LNCAP (cell line): ENCODE measurements around the gene GFOD2.

ENCODE experiments used
- TF ChIP-seq, protein P1 (sequence below): fragments of 450-650 bp; IDR thresholded peaks from 2 replicates; pipeline ENCODE4 v1.5.1; 2017; ENCODE audit warnings: mild to moderate bottlenecking

GFOD2 gene

DNA sequence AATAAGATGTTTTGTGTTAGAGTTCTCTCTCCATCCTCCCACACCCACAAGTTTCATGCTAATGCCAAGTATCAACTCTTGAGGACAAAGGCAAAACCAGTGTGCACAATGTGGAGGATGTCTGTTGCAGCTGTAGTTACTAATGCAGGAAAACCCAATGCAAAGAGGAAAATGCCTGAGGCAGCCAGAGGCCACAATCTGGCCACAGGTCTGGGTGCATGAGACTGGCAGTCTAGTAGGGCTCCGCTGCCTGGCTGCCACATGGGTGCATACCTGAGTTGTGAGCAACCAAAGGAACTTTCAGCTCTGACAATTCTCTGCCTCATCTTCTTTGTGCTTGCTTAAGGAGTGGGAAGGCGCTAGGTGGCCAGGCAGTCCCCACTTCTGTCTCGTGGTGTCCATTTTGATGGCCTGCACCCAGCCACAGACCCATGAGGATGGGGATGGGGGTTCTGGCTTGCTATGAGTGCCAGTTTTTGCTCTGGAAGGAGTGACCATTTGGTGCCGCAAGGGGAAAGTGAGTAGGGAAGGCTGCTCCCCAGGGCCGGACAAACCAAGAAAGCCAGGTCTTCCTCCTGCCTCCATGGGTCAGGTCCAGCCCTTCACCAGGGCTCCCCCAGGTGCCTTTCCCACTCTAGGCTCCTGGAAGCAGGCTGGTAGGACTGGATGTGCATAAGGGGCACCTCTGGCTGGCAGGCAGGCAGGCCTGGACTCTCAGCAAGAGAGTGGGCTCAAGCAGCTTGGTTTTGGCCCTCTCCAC, 4.2 kb upstream of the GFOD2 start:
- TF ChIP-seq, protein P1, sequence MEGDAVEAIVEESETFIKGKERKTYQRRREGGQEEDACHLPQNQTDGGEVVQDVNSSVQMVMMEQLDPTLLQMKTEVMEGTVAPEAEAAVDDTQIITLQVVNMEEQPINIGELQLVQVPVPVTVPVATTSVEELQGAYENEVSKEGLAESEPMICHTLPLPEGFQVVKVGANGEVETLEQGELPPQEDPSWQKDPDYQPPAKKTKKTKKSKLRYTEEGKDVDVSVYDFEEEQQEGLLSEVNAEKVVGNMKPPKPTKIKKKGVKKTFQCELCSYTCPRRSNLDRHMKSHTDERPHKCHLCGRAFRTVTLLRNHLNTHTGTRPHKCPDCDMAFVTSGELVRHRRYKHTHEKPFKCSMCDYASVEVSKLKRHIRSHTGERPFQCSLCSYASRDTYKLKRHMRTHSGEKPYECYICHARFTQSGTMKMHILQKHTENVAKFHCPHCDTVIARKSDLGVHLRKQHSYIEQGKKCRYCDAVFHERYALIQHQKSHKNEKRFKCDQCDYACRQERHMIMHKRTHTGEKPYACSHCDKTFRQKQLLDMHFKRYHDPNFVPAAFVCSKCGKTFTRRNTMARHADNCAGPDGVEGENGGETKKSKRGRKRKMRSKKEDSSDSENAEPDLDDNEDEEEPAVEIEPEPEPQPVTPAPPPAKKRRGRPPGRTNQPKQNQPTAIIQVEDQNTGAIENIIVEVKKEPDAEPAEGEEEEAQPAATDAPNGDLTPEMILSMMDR: no peak

DNA sequence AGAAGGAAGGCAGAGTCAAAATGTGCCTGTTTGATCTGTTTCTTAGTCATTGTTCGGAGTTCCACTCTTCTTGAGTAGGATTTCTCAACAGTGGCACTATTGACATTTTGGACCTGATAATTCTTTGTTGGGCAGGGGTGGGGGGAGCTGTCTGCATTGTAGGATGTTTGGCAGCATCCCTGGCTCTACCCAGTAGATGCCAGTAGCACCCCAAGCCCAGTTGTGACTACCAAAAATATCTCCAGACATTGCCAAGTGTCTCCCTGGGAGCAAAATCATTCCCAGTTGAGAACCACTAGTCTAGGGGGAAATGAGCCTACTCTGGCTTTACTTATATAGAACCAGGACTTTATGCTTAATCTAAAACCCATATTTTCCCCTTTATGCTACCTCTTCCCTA, 1.1 kb upstream of the GFOD2 start:
- TF ChIP-seq, protein P1: no peak

DNA sequence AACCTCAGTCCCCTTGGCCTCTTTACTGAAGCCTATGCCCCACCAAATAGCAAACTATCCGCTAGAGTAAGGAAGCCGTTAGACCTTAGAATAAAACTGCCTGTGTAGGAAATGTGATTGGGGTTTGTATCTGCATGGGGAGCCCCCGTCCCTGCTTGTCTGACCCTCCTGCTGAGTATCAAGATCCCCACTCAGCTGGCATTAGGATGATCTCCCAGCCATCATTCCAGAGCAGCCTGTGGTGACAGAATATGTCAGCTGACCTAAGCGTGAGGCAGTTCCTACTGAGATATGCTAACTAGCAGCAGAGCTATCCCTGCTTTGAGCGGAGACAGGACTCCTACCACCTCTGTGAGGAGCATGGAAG, 645 bp upstream of the GFOD2 start:
- TF ChIP-seq, protein P1: no peak

DNA sequence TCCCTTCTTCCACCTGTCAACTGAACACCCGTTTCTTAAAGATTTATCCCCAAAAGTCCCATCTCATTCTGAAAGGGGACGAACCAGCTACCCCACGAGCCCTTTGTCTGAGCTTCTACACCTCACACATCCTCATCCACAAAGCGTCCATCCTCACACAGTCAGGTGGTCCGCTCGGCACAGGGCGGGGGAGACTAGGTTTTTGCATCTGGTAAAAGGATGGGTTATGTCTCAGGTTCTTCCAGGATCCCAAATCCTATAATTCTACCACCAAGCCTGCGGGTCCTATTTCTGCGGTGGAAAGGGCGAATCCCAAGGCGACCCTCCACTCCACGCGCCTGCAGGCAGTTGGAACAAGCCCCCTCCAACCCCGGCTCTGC, 458 bp downstream of the GFOD2 start:
- TF ChIP-seq, protein P1: no peak

DNA sequence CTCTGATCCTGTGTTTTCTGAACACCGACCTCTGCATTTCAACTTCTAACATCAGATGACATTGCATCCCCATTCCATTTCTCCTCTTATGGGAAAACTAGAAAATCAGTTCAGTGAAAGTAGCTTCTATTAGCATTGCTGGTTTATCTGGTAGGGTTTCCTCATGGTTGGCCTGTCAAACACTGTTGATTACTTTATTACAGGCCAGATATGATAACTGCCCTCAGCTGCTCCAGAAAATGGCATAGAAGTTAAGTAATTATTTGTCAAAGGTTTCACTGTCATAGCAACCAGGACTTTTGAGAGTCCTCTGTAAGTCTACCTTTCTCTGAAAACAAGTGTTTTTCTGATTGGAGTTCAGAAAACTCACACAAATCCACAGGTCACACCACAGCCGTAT, 3.0 kb downstream of the GFOD2 start:
- TF ChIP-seq, protein P1: no peak

DNA sequence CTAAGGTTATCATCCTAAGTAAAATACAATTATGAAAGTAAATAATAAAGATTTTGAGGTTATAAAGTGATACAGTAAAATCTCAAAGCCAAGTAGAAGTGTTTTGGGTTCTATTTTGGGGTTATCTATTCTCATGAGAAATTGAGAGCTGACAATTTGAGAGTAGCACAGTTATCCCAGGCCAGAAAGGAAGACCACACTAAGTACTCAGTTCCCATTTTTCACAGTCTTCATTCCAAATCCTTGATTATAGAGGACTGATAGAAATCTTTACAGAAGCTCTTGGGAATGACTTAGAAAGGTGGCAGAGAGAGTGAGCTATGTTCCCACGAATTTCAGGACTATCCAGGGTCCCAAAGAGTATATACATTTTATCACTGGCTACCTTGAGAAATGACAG, 4.6 kb downstream of the GFOD2 start:
- TF ChIP-seq, protein P1: no peak

DNA sequence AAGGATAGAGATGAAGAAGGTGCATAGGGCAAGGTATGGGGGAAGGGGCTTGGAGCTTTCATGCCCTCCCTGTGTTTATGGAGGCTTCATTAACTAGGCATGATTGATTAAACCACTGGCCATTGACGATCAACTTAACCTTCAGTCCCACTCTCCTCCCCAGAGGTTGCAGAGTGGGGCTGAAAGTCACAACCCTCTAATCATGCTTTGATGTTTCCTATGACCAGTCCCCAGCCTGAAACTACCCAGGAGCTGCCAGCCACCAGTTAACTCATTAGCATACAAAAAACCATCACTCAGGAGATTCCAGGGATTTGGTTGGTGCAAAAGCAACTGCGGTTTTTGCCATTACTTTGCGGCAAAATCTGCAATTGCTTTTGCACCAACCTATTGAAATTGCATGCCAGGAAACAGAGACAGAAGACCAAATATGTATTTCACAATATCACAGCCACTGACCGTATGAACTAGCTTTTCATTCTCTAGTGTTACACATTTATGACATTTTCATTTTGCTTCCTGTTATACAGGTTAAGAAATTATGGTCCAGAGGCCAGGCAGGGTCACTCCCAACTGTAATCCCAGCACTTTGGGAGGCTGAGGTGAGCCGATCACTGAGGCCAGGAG, 5.4 kb downstream of the GFOD2 start:
- TF ChIP-seq, protein P1: no peak

DNA sequence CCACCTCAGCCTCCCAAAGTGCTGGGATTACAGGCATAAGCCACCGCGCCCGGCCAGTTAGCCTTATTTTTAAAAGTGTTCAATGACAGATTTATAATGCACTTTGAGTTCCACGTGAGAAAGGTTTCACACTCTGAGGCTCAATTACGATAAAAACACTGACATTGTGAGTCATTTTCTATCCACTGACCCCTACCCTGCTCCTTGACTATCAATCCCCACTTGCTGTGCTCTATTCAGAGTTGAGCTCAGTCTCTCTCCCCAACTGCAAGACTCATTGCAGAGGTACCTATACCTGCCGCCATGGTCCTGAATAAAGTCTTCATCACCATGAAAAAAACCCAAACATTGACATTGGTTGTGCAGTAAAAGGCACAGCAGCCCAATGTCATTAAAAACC, 8.5 kb downstream of the GFOD2 start:
- TF ChIP-seq, protein P1: no peak
